ENCODE results near the gene TRIM17. TPM values are rescaled to one million over a fixed set of nuclear protein-coding genes. Genes with fewer than 3 reads are reported as not detected.

The TRIM17 gene
- total and polyA plus RNA-seq, 2 experiments from 2014 or later: 0.86 to 1.1 TPM

- H3F3A ChIP-seq (replicated peaks; ENCODE audit: low read depth): no peaks in the 10 kb centered on the region
- Mint-ChIP-seq H3K4me1 (peaks cover 6% of the 10 kb centered on the region; the same call in 1 of the 3 replicates), H3K9me3 (no peaks in the 10 kb centered on the region), H3K27ac (no peak overlapping the region), H3K4me3 (no peak overlapping the region), H3K36me3 (ENCODE audit: low read depth) (peaks cover 3% of the 10 kb centered on the region; the same call in 1 of the 3 replicates), H3K27me3 (ENCODE audit: insufficient read depth, low read depth, poor library complexity) (peaks cover 18% of the 10 kb centered on the region)
- H2AFZ ChIP-seq: no peak overlapping the region
- no peak for DNase-seq (ENCODE audit: low spot score)
- H3K4me1 ChIP-seq (ENCODE audit: insufficient read depth): peaks cover 6% of the 10 kb centered on the region; the same call in 1 of the 2 replicates
- H3K79me2 ChIP-seq (replicated peaks; ENCODE audit: insufficient read depth): no peaks in the 10 kb centered on the region
- no peak overlapping the region for H3K4me2 ChIP-seq
- ATAC-seq: no peak
- H3K27ac ChIP-seq (ENCODE audit: low read depth): no peak overlapping the region
- H3K36me3 ChIP-seq (ENCODE audit: insufficient read depth): no peaks in the 10 kb centered on the region
- H3K4me3 ChIP-seq: no peak overlapping the region
- peaks cover 19% of the 10 kb centered on the region for H3K27me3 ChIP-seq (ENCODE audit: insufficient read depth)
- no peaks in the 10 kb centered on the region for H4K20me1 ChIP-seq (replicated peaks; ENCODE audit: insufficient read depth)
- no peaks in the 10 kb centered on the region for H3K9me2 ChIP-seq (ENCODE audit: insufficient read depth)
- TF ChIP-seq ZNF462 (CRISPR knock-in tag; IDR thresholded peaks at IDR 0.05): no peak
- no peak for TF ChIP-seq ZNF331 (CRISPR knock-in tag; IDR thresholded peaks at IDR 0.05; ENCODE audit: low read depth)
- no peak for TF ChIP-seq STAT1 (IDR thresholded peaks at IDR 0.05; ENCODE audit: unreplicated experiment)
- no peak for TF ChIP-seq ETS1 (IDR thresholded peaks at IDR 0.05)
- TF ChIP-seq NANOG (IDR thresholded peaks at IDR 0.05; ENCODE audit: borderline replicate concordance): no peak
- no peak for TF ChIP-seq ZNF114 (CRISPR knock-in tag; IDR thresholded peaks at IDR 0.05)
- TF ChIP-seq CREB1 (CRISPR knock-in tag; IDR thresholded peaks at IDR 0.05; ENCODE audit: low read depth): no peak
- no peak for TF ChIP-seq JUNB (IDR thresholded peaks at IDR 0.05; ENCODE audit: unreplicated experiment)
- no peak for TF ChIP-seq POLR2AphosphoS5 (IDR thresholded peaks at IDR 0.05; ENCODE audit: low read depth)
Observed at GRCh38 chr1:228374711-228375577, 41.7 kb downstream of the TRIM17 start.
